GM20000 (cell line): ENCODE results near the gene EXOC6B.

ENCODE experiments used
- DNase-seq: peaks from one replicate; pipeline ENCODE4 v3.0.0; 2012; ENCODE audit warnings: low spot score
- TF ChIP-seq, protein P1 (sequence below): IDR thresholded peaks from 2 replicates; pipeline ENCODE4 v1.5.1; 2012; ENCODE audit warnings: mild to moderate bottlenecking, control low read depth; ENCODE audit errors: extremely low read depth, missing control alignments

The EXOC6B gene

DNA sequence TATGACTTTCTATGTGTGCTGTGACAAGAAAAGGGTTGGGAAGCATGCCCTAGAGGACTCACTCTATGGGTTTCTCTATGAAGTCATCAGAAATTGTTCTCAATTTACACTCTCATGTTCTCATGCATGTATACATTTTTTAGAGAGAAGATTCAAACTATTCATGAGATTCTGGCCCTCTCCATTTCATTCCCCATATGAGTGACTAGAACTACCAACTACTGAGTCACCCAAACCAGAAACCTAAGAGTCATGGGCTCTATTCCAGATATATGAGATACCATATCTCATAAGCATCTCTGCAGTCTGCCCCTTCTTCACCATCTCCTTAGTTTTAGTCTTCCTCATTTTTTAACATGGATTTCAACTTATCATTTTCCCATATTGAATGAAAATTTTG, 87.7 kb downstream of the EXOC6B start:
- TF ChIP-seq, protein P1, sequence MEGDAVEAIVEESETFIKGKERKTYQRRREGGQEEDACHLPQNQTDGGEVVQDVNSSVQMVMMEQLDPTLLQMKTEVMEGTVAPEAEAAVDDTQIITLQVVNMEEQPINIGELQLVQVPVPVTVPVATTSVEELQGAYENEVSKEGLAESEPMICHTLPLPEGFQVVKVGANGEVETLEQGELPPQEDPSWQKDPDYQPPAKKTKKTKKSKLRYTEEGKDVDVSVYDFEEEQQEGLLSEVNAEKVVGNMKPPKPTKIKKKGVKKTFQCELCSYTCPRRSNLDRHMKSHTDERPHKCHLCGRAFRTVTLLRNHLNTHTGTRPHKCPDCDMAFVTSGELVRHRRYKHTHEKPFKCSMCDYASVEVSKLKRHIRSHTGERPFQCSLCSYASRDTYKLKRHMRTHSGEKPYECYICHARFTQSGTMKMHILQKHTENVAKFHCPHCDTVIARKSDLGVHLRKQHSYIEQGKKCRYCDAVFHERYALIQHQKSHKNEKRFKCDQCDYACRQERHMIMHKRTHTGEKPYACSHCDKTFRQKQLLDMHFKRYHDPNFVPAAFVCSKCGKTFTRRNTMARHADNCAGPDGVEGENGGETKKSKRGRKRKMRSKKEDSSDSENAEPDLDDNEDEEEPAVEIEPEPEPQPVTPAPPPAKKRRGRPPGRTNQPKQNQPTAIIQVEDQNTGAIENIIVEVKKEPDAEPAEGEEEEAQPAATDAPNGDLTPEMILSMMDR: no peak
- no peak for DNase-seq

DNA sequence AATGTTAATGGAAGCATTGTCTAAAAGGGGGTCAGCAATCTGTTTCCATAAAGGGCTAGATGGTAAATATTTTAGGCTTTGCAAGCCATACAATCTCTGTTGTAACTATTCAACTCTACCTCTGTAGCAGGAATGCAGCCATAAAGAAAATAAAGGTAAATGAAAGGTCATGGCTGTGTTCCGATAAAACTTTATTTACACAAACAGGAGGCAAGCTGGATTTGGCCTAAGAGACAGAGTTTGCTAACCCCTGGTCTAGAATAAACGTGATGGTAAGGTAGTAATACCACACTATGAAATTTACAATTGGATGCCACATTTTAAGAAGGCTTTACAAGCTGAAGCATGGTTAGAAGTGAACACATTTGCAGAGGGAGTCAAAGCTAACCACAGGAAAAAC, 91.4 kb downstream of the EXOC6B start:
- DNase-seq: no peak
- TF ChIP-seq, protein P1: no peak

DNA sequence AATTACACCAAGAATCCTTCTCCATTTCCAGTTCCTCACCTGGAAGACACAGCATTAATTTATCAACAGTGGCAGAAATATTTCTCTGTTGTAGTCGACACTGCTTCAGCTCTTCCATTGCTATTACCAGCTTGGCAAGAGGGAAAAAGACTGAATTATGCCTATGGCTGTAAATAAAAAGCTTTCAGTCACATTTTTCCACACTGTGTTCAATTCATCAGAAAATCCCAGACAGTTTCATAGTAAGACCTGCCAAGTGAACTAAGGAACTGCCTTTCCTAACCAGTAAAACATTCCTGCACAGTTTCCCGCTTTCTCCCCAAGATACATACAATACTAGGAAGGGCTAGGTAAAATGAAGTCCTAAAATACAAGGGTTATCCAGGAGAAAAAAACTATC, 94.7 kb downstream of the EXOC6B start:
- TF ChIP-seq, protein P1: no peak
- no peak for DNase-seq

DNA sequence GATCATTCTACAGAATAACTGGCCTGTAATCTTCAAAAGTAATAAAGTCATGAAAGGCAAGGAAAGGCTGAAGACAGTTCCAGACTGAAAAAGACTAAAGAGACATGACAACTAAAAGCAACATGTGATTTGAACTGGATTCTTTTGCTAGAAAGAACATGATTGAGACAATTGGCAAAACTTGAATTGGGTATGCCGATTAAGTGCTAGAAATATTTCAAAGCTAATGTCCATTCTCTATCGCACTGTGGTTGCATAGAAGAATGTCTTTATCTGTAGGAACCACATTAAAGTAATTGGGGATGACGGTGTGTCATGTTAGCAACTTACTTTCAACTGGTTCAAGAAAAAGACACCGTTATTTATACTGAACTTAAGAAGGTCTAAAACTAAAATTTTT, 98.5 kb downstream of the EXOC6B start:
- DNase-seq: no peak
- TF ChIP-seq, protein P1: no peak

DNA sequence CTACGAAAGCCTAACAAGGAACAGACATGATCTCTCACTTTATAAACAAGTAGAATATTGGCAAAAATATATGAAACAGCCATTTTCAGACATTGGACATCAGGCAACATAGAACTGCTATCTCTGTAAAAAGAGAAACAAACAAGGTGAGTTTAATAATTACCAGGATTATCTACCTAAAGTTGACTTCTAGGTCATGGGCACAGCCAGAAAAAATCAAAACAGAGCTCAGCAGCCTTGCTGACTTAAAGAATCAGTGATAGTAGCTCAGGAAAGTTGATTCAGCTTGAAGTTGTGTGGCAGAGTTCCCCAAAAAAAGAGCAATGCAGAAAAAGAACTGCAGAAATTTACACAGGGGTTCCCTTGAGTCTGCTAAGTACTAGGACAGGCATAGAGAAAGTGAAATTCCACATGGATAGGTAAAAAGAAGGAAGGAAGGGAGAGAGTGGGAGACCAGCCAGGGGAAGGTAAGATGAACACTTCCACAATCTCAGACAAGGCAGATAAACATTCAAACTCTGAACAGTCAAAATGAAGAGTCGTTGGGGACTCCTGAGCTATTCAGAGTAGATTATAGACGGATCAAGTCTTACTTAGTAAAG, 102.0 kb downstream of the EXOC6B start:
- DNase-seq: no peak
- TF ChIP-seq, protein P1: no peak

DNA sequence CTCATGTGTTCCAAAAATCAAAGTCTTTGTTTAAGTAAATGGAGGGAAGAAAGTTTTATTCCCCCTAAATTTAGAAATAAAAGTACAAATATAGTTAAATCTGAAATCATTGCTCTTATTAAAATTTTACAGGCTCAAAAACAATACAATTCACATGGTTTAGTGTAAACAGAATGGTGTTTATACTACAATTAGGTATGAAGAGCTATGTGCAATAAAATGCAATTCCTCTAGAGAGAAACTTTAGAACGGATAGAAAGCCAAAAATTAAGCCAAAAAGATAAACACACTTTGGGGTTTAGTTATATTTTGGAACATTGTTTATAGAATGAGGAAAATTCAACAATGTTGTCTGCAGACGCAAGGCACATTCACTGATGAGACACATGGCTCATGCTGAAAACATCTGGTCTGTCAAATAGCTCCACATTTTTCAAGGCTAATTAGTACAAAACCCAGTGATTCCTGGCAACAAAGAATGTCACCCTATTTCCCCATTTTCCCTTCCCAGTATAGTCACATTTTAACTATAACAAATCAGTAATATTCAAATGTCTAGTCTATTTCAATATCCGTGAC, 103.3 kb downstream of the EXOC6B start:
- DNase-seq: no peak
- TF ChIP-seq, protein P1: no peak

DNA sequence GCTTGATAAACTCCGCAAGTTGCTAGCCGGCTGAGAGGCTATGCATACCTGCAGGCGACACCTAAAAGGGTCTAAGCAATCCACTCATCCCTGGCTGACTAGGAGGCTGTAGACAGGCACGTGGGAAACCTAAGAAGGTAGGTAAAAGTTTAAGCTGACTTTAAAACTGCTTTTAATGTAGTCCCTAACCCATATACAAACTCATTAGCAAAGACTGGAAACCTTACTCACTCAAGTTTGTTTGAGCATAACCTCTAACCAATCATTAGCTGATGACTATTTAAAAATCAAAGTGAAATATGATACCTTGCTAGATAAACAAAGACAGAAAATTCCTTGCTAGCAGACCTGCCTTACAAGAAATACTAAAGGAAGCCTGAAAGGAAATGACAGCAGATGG, 106.4 kb downstream of the EXOC6B start:
- no peak for DNase-seq
- TF ChIP-seq, protein P1: no peak
